CD4-positive, alpha-beta T cell (primary cell): Measurements from ENCODE around the gene SLC12A7. TPM values are rescaled to one million over a fixed set of nuclear protein-coding genes. Genes with fewer than 3 reads are reported as not detected.

ENCODE experiments used
- ATAC-seq: fragments of 200-7000 bp; cut with Tn5 transposase; one replicate; pipeline ENCODE4 v1.10.0; 2022; ENCODE audit warnings: mild to moderate bottlenecking; ENCODE audit not compliant: poor library complexity
- CTCF ChIA-PET: fragments of 350-600 bp; sonication (Branson Sonifier 250); formaldehyde crosslinking; loops from one replicate; lab custom pipeline; 2021; ENCODE audit warnings: antibody characterized with exemption, inconsistent platforms; lab: Charles Lee
- POLR2A ChIA-PET: fragments of 350-600 bp; sonication (Branson Sonifier 250); formaldehyde crosslinking; loops from one replicate; lab custom pipeline; 2021; ENCODE audit warnings: antibody characterized with exemption, inconsistent platforms; lab: Charles Lee
- DNase-seq, 14 experiments: peaks; one replicate each; pipeline ENCODE4 v3.0.0-alpha.2; 2013 to 2020; ENCODE audit warnings: mixed read lengths in 2 of 14
- H3K27ac ChIP-seq, 2 donors: one replicate each; pipeline versions ENCODE4 v1.5.1 to v1.7.0; 2013; ENCODE audit warnings: low read length in 2 of 2, low read depth in 1 of 2, mild to moderate bottlenecking in 1 of 2
- H3K27me3 ChIP-seq, 2 experiments: 1 replicate in 1 of 2; 2 replicates in 1 of 2; pipeline versions ENCODE4 v1.6.1 to v1.7.0; 2013; ENCODE audit warnings: low read length in 2 of 2, control low read depth in 1 of 2, mild to moderate bottlenecking in 1 of 2, moderate library complexity in 1 of 2; ENCODE audit not compliant: insufficient read depth in 2 of 2, control insufficient read depth in 1 of 2
- H3K36me3 ChIP-seq: one replicate; pipeline ENCODE4 v1.6.1; 2013; ENCODE audit warnings: low read length, control low read depth; ENCODE audit not compliant: insufficient read depth
- H3K4me1 ChIP-seq: one replicate; pipeline ENCODE4 v1.6.1; 2013; ENCODE audit warnings: low read length, control low read depth; ENCODE audit not compliant: insufficient read depth
- H3K4me3 ChIP-seq: one replicate; pipeline ENCODE4 v1.5.1; 2013; ENCODE audit warnings: mild to moderate bottlenecking, low read length, moderate library complexity
- H3K9me3 ChIP-seq, 2 experiments: 1 replicate in 1 of 2; 2 replicates in 1 of 2; pipeline versions ENCODE4 v1.6.1 to v1.7.0; 2013; ENCODE audit warnings: low read length in 2 of 2, mild to moderate bottlenecking in 2 of 2, control low read depth in 1 of 2, moderate library complexity in 1 of 2; ENCODE audit not compliant: control insufficient read depth in 1 of 2, insufficient read depth in 1 of 2
- H3K27ac Mint-ChIP-seq: one replicate; pipeline ENCODE4 v1.8.0; 2020; ENCODE audit warnings: mixed read lengths
- H3K27me3 Mint-ChIP-seq: one replicate; pipeline ENCODE4 v1.8.0; 2021; ENCODE audit warnings: mixed read lengths
- H3K36me3 Mint-ChIP-seq: one replicate; pipeline ENCODE4 v1.8.0; 2021; ENCODE audit warnings: low read depth, mixed read lengths
- H3K4me1 Mint-ChIP-seq: one replicate; pipeline ENCODE4 v1.8.0; 2021; ENCODE audit warnings: low read depth, mixed read lengths
- H3K4me3 Mint-ChIP-seq: one replicate; pipeline ENCODE4 v1.8.0; 2020; ENCODE audit warnings: mild to moderate bottlenecking, mixed read lengths
- H3K9me3 Mint-ChIP-seq: one replicate; pipeline ENCODE4 v1.8.0; 2020; ENCODE audit warnings: mixed read lengths
- intact Hi-C, 2 experiments: fragments of 100-400 bp; cut with DNase I in 1 of 2; cut with micrococcal nuclease in 1 of 2; formaldehyde crosslinking; loops; one replicate each; pipeline versions ENCODE4 v1.15.1 to v1.9.0; 2023 to 2025; cut with DNase I, micrococcal nuclease
- total RNA-seq, 174 experiments: library from RNA in 2 of 174; stranded (reverse) in 2 of 174; gene quantifications; one replicate each; pipeline ENCODE4 v1.2.3 and lab custom pipeline; 2021 to 2026
- TF ChIP-seq, protein P1 (sequence below): fragments of 200-600 bp; IDR thresholded peaks from one replicate; pipeline ENCODE4 v1.8.0; 2022; ENCODE audit warnings: antibody characterized with exemption, mild to moderate bottlenecking

The SLC12A7 gene
- total RNA-seq, 2 experiments from 2014 or later = 47.9 to 51.7 TPM

GRCh38 chr5:1125030-1125357 is 13.1 kb upstream of the SLC12A7 start:
- H3K4me3 ChIP-seq = no peak overlapping the region
- ChIA-PET POLR2A (interaction anchor here (0.7 kb wide), 1 partner anchor 19 kb away, joined by 3 read pairs; no protein-coding TSS in a partner anchor), CTCF (no interaction called here)
- H3K27me3 ChIP-seq = no peaks in the 10 kb centered on the region
- H3K4me3 Mint-ChIP-seq = no peak overlapping the region
- DNase-seq (no peak), ATAC-seq (no peak)
- H3K27ac ChIP-seq = no peak overlapping the region
- H3K27ac Mint-ChIP-seq = no peak overlapping the region
- peaks cover 2% of the 10 kb centered on the region for H3K4me1 ChIP-seq
- no peaks in the 10 kb centered on the region for H3K9me3 Mint-ChIP-seq
- TF ChIP-seq, protein P1, sequence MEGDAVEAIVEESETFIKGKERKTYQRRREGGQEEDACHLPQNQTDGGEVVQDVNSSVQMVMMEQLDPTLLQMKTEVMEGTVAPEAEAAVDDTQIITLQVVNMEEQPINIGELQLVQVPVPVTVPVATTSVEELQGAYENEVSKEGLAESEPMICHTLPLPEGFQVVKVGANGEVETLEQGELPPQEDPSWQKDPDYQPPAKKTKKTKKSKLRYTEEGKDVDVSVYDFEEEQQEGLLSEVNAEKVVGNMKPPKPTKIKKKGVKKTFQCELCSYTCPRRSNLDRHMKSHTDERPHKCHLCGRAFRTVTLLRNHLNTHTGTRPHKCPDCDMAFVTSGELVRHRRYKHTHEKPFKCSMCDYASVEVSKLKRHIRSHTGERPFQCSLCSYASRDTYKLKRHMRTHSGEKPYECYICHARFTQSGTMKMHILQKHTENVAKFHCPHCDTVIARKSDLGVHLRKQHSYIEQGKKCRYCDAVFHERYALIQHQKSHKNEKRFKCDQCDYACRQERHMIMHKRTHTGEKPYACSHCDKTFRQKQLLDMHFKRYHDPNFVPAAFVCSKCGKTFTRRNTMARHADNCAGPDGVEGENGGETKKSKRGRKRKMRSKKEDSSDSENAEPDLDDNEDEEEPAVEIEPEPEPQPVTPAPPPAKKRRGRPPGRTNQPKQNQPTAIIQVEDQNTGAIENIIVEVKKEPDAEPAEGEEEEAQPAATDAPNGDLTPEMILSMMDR = no peak
- no peaks in the 10 kb centered on the region for H3K4me1 Mint-ChIP-seq
- intact Hi-C loops = no loop called here
- no peaks in the 10 kb centered on the region for H3K36me3 Mint-ChIP-seq
- H3K36me3 ChIP-seq = no peaks in the 10 kb centered on the region
- H3K27me3 Mint-ChIP-seq = no peaks in the 10 kb centered on the region
- no peaks in the 10 kb centered on the region for H3K9me3 ChIP-seq

GRCh38 chr5:1124205-1125029 is 12.6 kb upstream of the SLC12A7 start:
- H3K27me3 Mint-ChIP-seq = no peaks in the 10 kb centered on the region
- ATAC-seq (no peak), DNase-seq (no peak)
- no peaks in the 10 kb centered on the region for H3K36me3 Mint-ChIP-seq
- Histone ChIP-seq H3K27me3 (no peaks in the 10 kb centered on the region), H3K4me1 (peaks cover 2% of the 10 kb centered on the region), H3K36me3 (no peaks in the 10 kb centered on the region), H3K9me3 (no peaks in the 10 kb centered on the region), H3K4me3 (no peak overlapping the region), H3K27ac (no peak overlapping the region)
- intact Hi-C loops = no loop called here
- H3K4me1 Mint-ChIP-seq = no peaks in the 10 kb centered on the region
- H3K9me3 Mint-ChIP-seq = no peaks in the 10 kb centered on the region
- CTCF ChIA-PET = no interaction called here
- TF ChIP-seq, protein P1 = no peak
- H3K27ac Mint-ChIP-seq = no peak overlapping the region
- no peak overlapping the region for H3K4me3 Mint-ChIP-seq
- POLR2A ChIA-PET = interaction anchor here (0.7 kb wide), 1 partner anchor 19 kb away, joined by 3 read pairs; no protein-coding TSS in a partner anchor

GRCh38 chr5:1123418-1124147 is 11.7 kb upstream of the SLC12A7 start:
- Mint-ChIP-seq H3K27me3 (no peaks in the 10 kb centered on the region), H3K4me1 (no peaks in the 10 kb centered on the region), H3K27ac (no peak overlapping the region), H3K9me3 (no peaks in the 10 kb centered on the region), H3K36me3 (no peaks in the 10 kb centered on the region), H3K4me3 (no peak overlapping the region)
- H3K4me1 ChIP-seq = peaks cover 4% of the 10 kb centered on the region
- no peak overlapping the region for H3K4me3 ChIP-seq
- TF ChIP-seq, protein P1 = no peak
- no peaks in the 10 kb centered on the region for H3K27me3 ChIP-seq
- ATAC-seq (no peak), DNase-seq (no peak)
- CTCF ChIA-PET = no interaction called here
- intact Hi-C loops = no loop called here
- H3K9me3 ChIP-seq = no peaks in the 10 kb centered on the region
- H3K36me3 ChIP-seq = no peaks in the 10 kb centered on the region
- no peak overlapping the region for H3K27ac ChIP-seq
- POLR2A ChIA-PET = no interaction called here
